PC-9 (cell line): ENCODE measurements around the gene CBFB.

ENCODE experiments used
- CTCF ChIP-seq: fragments of 200-600 bp; sonication (generic); conservative IDR thresholded peaks from 2 replicates; pipeline ENCODE4 v1.6.1; 2017; ENCODE audit warnings: mixed run types, antibody characterized with exemption, mild to moderate bottlenecking, moderate library complexity
- EZH2 ChIP-seq: fragments of 200-600 bp; sonication (generic); IDR thresholded peaks from 2 replicates; pipeline ENCODE4 v1.8.0; 2017; ENCODE audit warnings: antibody characterized with exemption, low read depth

GRCh38 chr16:67071476-67072048 lies 42.6 kb downstream of the CBFB start:
- TF ChIP-seq EZH2 (no peak), CTCF (no peak)
